HuH-7.5 (cell line): Measurements from ENCODE around the gene GALR3.

ENCODE experiments used
- DNase-seq: peaks from one replicate; pipeline ENCODE4 v3.0.0; 2011; ENCODE audit warnings: low spot score

The GALR3 gene

GRCh38 chr22:37803195-37803638, 20.0 kb upstream of the GALR3 start:
- DNase-seq = no peak

- no peak for DNase-seq
Observed at GRCh38 chr22:37803639-37804351, 19.4 kb upstream of the GALR3 start.

- DNase-seq = no peak
Observed at GRCh38 chr22:37804352-37804880, 18.8 kb upstream of the GALR3 start.

- peak; percentile 86 for DNase-seq
Observed at GRCh38 chr22:37804881-37805809, 18.0 kb upstream of the GALR3 start.

GRCh38 chr22:37805810-37806277, 17.3 kb upstream of the GALR3 start:
- DNase-seq = no peak

GRCh38 chr22:37806409-37807333, 16.5 kb upstream of the GALR3 start:
- no peak for DNase-seq

- peak; percentile 98 for DNase-seq
Observed at GRCh38 chr22:37807410-37808293, 15.5 kb upstream of the GALR3 start, which contains the start of gene GCAT. Gene GCAT, plus strand, starts transcription at chr22:37807934. Its CDS starts 34 bp downstream, at chr22:37807968.

- DNase-seq = no peak
Observed at GRCh38 chr22:37808294-37808657, 14.9 kb upstream of the GALR3 start.

GRCh38 chr22:37809672-37810333, 13.4 kb upstream of the GALR3 start:
- DNase-seq = no peak

- DNase-seq = no peak
Observed at GRCh38 chr22:37811867-37812266, 11.3 kb upstream of the GALR3 start.

GRCh38 chr22:37812869-37813678, 10.1 kb upstream of the GALR3 start:
- no peak for DNase-seq

GRCh38 chr22:37815593-37815992, 7.6 kb upstream of the GALR3 start:
- no peak for DNase-seq

- DNase-seq = no peak
Observed at GRCh38 chr22:37816543-37817180, 6.5 kb upstream of the GALR3 start.

- DNase-seq = peak; percentile 92
Observed at GRCh38 chr22:37817705-37818408, 5.3 kb upstream of the GALR3 start.

- peak; percentile 88 for DNase-seq
Observed at GRCh38 chr22:37818409-37819104, 4.6 kb upstream of the GALR3 start.

- no peak for DNase-seq
Observed at GRCh38 chr22:37819105-37819433, 4.1 kb upstream of the GALR3 start.

- no peak for DNase-seq
Observed at GRCh38 chr22:37820350-37820749, 2.8 kb upstream of the GALR3 start.
